Measurements from ENCODE around the gene AACS. TPM values are rescaled to one million over a fixed set of nuclear protein-coding genes. Genes with fewer than 3 reads are reported as not detected.
A peak's percentile ranks its signal among the peaks of the same experiment; 100 is the strongest.

Gene AACS
- total RNA-seq, 1 donor from 2014 or later = 16.6 TPM

- peak overlapping the region; percentile 94 for H3K4me3 ChIP-seq
- H3K4me1 ChIP-seq = peaks cover 51% of the 10 kb centered on the region
- peaks cover 67% of the 10 kb centered on the region for H4K20me1 ChIP-seq (ENCODE audit: low read depth)
- H2AFZ ChIP-seq (replicated peaks) = no peak overlapping the region
- H3K9me3 Mint-ChIP-seq = peaks cover 2% of the 10 kb centered on the region
- H3K9ac ChIP-seq = no peak overlapping the region
- no peaks in the 10 kb centered on the region for H3K36me3 ChIP-seq
- no peaks in the 10 kb centered on the region for H3K36me3 Mint-ChIP-seq
- peak; percentile 17 for DNase-seq (ENCODE audit: low spot score)
- H3K27me3 ChIP-seq = peaks cover 59% of the 10 kb centered on the region
- H3F3A ChIP-seq (ENCODE audit: low read depth) = peaks cover 36% of the 10 kb centered on the region
- TF ChIP-seq CTCF (IDR thresholded peaks at IDR 0.05) = no peak
- no peak for TF ChIP-seq EZH2phosphoT487 (IDR thresholded peaks at IDR 0.05)
- no peak for TF ChIP-seq EZH2 (IDR thresholded peaks at IDR 0.05)
- no peaks in the 10 kb centered on the region for H3K9me3 ChIP-seq (ENCODE audit: low read depth)
- peak overlapping the region; percentile 100 for H3K4me2 ChIP-seq
- no peak overlapping the region for H3K27ac Mint-ChIP-seq
- peaks cover 42% of the 10 kb centered on the region for H3K27me3 Mint-ChIP-seq (ENCODE audit: insufficient read depth, low read depth)
- H3K79me2 ChIP-seq (ENCODE audit: low read depth) = no peaks in the 10 kb centered on the region
- H3K4me1 Mint-ChIP-seq = peaks cover 45% of the 10 kb centered on the region
- H3K27ac ChIP-seq = no peak overlapping the region
- peak overlapping the region; percentile 77 for H3K4me3 Mint-ChIP-seq
These were observed 124.3 kb downstream of the AACS start for GRCh38 chr12:125189502-125189901.

- peaks cover 2% of the 10 kb centered on the region for H3K9me3 Mint-ChIP-seq
- Histone ChIP-seq H4K20me1 (ENCODE audit: low read depth) (peaks cover 65% of the 10 kb centered on the region), H2AFZ (replicated peaks) (no peak overlapping the region), H3K36me3 (no peaks in the 10 kb centered on the region), H3K9me3 (ENCODE audit: low read depth) (no peaks in the 10 kb centered on the region), H3K27ac (no peak overlapping the region), H3K9ac (no peak overlapping the region), H3K4me3 (no peak overlapping the region), H3F3A (ENCODE audit: low read depth) (peaks cover 21% of the 10 kb centered on the region), H3K79me2 (ENCODE audit: low read depth) (no peaks in the 10 kb centered on the region), H3K4me2 (no peak overlapping the region), H3K4me1 (peaks cover 40% of the 10 kb centered on the region), H3K27me3 (peaks cover 55% of the 10 kb centered on the region)
- H3K4me3 Mint-ChIP-seq = no peak overlapping the region
- TF ChIP-seq EZH2phosphoT487 (IDR thresholded peaks at IDR 0.05) = no peak
- TF ChIP-seq CTCF (IDR thresholded peaks at IDR 0.05) = no peak
- no peak for TF ChIP-seq EZH2 (IDR thresholded peaks at IDR 0.05)
- peaks cover 33% of the 10 kb centered on the region for H3K27me3 Mint-ChIP-seq (ENCODE audit: insufficient read depth, low read depth)
- DNase-seq (ENCODE audit: low spot score) = no peak
- no peaks in the 10 kb centered on the region for H3K36me3 Mint-ChIP-seq
- peaks cover 44% of the 10 kb centered on the region for H3K4me1 Mint-ChIP-seq
- H3K27ac Mint-ChIP-seq = no peak overlapping the region
These were observed 126.3 kb downstream of the AACS start for GRCh38 chr12:125191361-125192087.

DNA sequence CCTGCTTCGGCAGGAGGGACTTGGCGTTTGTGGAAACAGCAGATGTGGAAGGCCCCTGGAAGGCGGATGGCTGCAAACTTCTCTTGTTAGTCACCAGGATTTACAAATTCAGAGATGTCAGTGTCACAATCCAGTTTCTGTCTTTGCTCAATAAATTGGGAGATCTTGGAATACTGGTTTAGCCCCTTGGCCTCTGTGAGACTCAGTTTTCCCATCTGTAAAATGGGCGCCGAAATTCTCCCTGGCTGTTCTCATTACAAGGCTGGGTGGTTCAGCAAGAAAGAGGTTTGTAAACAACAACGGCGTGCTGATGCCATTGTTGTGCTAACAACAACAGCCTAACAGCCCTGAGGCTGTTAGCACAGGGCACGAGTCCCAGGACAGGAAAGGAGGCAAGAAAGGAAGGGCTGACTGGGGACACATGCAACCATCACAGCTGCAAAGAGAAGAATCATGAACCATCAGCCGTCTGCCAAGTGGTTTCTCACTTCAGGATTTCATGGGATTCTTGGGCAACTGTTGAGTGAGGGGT is 127.5 kb downstream of the AACS start:
- peaks cover 44% of the 10 kb centered on the region for H3K27me3 ChIP-seq

More for the DNA sequence above, 127.5 kb downstream of the AACS start:
- Histone ChIP-seq H3K79me2 (ENCODE audit: low read depth) (no peaks in the 10 kb centered on the region), H3K4me2 (no peak overlapping the region), H3K9ac (no peak overlapping the region), H3K4me3 (no peak overlapping the region), H3F3A (ENCODE audit: low read depth) (peaks cover 20% of the 10 kb centered on the region), H3K9me3 (ENCODE audit: low read depth) (no peaks in the 10 kb centered on the region), H3K36me3 (no peaks in the 10 kb centered on the region), H3K4me1 (peaks cover 35% of the 10 kb centered on the region), H4K20me1 (ENCODE audit: low read depth) (peaks cover 64% of the 10 kb centered on the region), H3K27ac (no peak overlapping the region), H2AFZ (replicated peaks) (no peak overlapping the region)
- no peak for DNase-seq (ENCODE audit: low spot score)
- Mint-ChIP-seq H3K4me3 (peak overlapping the region; percentile 48), H3K9me3 (peaks cover 2% of the 10 kb centered on the region), H3K36me3 (no peaks in the 10 kb centered on the region), H3K27ac (no peak overlapping the region), H3K4me1 (peaks cover 41% of the 10 kb centered on the region), H3K27me3 (ENCODE audit: insufficient read depth, low read depth) (peaks cover 30% of the 10 kb centered on the region)
- no peak for TF ChIP-seq CTCF (IDR thresholded peaks at IDR 0.05)
- no peak for TF ChIP-seq EZH2phosphoT487 (IDR thresholded peaks at IDR 0.05)
- TF ChIP-seq EZH2 (IDR thresholded peaks at IDR 0.05) = no peak

Small RNAs within 50 kb of the gene (small RNA-seq; reads per million reads assigned to genes)
- not detected for gene AC122688.1

Other genes with a start within 250 kb of the AACS start
- 4.3 and 7.8 TPM in 2 replicates for gene SCARB1, start 201.6 kb upstream of the AACS start, total RNA-seq (ENCODE audit: low replicate concordance)
- gene UBC, start 150.8 kb upstream of the AACS start, total RNA-seq (ENCODE audit: low replicate concordance) = 857 and 897 TPM in 2 replicates
- gene DHX37, start 76.3 kb upstream of the AACS start, total RNA-seq (ENCODE audit: low replicate concordance) = 5.4 and 12.2 TPM in 2 replicates
- gene BRI3BP, start 71.8 kb upstream of the AACS start, total RNA-seq (ENCODE audit: low replicate concordance) = 2.5 TPM in 2 replicates
- gene TMEM132B, start 121.0 kb downstream of the AACS start, total RNA-seq (ENCODE audit: low replicate concordance) = 12.8 and 13.2 TPM in 2 replicates

Data from neural progenitor cell (in vitro differentiated cells).